NCI-H510A (cell line): ENCODE results near the gene SETDB2.

ENCODE experiments used
- DNase-seq: peaks from one replicate; lab custom pipeline; 2025; lab: John Stamatoyannopoulos, UW

Gene SETDB2, protein sequence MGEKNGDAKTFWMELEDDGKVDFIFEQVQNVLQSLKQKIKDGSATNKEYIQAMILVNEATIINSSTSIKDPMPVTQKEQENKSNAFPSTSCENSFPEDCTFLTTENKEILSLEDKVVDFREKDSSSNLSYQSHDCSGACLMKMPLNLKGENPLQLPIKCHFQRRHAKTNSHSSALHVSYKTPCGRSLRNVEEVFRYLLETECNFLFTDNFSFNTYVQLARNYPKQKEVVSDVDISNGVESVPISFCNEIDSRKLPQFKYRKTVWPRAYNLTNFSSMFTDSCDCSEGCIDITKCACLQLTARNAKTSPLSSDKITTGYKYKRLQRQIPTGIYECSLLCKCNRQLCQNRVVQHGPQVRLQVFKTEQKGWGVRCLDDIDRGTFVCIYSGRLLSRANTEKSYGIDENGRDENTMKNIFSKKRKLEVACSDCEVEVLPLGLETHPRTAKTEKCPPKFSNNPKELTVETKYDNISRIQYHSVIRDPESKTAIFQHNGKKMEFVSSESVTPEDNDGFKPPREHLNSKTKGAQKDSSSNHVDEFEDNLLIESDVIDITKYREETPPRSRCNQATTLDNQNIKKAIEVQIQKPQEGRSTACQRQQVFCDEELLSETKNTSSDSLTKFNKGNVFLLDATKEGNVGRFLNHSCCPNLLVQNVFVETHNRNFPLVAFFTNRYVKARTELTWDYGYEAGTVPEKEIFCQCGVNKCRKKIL

DNA sequence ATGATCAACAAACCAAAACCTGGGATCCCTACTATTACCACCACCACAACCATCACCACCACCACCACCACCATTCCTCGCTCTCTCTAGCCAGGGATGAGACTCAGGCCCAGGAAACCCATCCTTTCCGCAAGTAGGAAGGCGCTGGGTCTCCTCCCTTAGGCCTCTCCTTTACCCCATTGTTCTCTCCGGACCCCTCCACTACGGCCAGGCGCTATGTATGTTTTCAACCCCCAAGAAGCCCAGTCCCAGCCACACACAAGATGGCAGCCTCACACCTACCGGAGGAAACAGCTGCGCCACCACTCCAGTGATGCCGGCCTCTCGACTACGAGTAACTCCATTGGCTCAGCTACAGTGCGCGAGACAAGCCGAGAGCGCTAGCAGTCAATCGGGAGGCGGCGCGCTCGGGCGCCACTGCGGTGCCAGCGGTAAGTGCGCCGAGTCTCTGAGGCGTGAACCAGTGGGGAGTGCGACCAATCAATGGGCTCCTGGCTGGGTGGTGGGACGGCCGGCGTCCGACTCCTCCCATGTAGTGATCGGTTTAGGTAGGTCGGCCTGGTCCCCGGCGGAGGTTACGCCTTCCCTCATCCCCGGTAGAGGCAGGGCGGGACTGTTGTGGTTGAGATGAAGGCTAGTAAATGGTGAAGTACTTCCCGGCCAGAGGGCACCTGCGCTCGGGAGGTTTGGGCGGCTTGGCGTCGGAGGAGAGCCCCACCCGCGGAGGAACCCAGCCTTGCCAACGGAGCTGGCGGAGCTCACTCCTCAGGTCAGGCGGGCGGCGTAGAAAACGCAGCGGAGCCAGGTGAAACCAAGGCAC is at the start of gene SETDB2, which contains the start of gene CAB39L:
Gene SETDB2 (plus strand): TSS at position 571 of the 820 bp plus-strand sequence. CDS start 7,620 bp downstream, outside the sequence.
Gene CAB39L (minus strand): TSS at position 361 of the 820 bp plus-strand sequence. CDS start 61,154 bp downstream, outside the sequence.
- peak; percentile 93 for DNase-seq

DNA sequence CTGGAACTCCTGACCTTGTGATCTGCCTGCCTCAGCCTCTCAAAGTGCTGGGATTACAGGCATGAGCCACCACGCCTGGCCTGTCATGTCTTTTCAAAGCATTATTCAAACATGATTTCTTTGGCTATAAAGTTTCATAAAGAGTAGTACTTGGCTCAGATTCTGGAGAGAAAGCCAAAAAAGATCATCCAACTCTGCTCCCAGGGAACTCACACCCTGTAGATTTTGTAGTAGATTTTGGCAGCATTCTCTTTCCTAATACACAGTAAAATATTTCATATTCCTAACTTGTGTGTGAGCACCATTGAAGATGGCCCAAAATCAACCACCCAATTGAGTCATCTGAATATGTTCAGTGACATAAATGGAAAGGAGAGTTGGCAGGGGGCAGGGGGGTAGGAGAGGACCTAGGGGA is 48.6 kb upstream of the SETDB2 start:
- no peak for DNase-seq

DNA sequence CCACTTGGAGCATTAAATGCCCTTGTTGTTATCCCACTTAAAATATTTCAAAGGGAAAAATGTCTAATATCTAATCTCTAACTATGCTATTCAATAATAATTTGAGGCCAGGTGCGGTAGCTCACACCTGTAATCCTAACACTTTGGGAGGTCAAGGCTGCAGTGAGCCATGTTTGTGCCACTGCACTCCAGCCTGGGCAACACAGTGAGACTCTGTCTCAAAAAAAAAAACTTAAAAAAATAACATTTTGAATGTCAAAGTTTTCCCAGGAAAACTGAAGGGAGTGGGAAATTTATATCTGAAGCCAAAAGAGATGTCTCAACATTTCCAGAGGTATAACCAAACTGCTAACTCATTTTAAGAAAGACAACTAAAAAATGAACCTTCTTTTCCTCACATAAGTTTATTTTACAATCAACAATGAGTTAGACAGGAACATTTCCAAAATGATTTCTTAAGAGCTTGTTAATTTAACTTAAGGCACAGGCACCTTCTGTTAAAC is 48.1 kb upstream of the SETDB2 start:
- DNase-seq = no peak

DNA sequence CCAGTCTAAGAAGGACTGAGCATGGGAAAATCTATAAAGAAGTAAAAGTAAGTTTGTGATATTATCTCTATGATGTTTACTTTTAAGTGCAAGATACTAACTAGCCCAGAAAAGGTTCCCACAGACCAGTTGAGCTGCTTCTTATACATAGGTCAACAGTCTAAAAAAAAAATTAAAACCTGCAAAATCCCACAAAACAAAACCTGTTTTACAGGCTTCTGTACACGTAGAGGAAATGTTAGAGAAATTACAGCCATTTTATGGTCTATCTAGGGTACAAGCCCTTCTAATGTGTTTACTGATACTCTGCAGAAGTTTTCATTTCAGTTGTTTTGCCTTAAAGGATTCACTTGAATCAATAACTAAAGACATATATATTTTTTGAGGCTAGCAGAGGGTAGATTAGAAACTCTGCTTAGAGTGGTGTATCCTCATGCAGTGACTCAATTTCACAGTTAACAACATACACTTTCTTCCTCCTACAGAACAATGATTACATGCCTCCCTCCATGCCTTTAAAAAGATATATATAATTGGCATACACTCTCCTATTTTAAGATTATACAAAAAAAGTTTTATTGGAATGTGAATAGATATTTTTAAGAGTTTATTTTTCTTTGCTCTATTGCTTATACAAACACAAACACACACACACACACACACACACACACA is 44.1 kb upstream of the SETDB2 start:
- no peak for DNase-seq

DNA sequence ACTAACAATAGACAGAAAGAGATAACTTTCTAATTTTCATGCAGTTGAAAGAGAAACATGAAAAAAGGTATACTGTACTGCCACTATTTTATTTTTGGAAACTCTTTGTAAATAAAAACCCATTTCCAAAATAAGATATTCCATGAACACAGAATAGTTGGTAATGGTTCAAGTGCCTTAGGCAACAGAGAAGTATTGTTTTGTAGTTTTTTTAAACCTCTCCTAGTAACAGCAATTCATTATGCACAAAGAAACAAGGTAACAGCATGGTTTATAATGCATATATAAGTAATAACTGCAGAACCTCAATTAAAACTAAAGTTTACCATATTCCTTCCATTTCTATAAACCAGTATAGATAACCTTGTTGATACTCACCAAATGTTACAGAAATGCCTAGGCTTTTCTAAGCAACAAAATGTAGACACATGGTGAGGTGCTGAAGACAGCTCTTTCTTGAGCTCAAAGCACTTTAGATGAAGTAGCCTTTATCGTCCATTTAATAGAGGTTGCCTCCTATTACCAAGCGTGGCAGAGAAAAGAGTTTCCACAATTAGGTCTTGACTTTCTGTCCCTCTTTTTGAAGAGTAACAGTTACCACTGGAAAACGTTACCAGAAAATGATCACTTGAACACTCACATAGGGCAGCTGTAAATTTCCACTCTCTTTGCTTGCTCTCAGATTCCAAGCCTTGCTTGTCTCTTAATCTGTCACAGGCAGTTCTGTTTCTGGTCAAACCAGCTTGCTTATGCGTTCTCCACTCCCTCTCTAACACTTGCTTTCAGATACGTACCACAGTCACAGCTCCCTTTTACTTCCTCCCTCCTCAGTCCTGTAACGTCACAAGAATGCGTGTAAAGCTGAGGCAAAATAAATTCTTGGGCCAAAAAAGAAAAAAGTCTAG is 43.1 kb upstream of the SETDB2 start:
- peak; percentile 6 for DNase-seq

DNA sequence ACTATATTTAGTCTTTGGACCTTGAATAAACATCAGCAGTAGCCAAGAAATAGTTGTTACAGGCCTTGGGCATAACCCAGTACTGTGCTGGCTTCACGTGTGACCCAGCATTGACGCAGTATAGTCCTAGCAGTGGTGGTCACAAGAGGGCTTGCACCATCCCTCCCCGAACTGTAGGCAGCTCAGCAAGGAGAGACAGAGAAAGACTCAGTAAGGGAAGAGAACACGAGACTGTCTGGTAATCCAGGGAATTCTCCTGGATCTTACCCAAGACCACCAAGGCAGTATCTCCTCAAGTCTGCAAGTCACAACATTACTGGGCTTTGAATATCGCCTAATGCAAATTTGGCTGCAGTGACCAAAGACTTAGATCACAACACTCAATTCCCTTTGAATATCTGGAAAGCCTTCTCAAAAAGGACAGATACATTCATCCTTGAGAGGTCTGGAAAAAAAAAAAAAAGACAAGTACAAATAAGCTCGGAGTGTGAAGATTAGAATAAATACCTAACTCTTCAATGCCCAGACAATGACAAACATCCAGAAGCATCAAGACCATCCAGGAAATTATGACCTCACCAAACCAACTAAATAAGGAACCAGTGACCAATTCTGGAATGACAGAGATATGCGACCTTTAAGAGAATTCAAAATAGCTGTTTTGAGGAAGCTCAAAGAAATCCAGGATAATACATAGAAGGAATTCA is 39.9 kb upstream of the SETDB2 start:
- no peak for DNase-seq

DNA sequence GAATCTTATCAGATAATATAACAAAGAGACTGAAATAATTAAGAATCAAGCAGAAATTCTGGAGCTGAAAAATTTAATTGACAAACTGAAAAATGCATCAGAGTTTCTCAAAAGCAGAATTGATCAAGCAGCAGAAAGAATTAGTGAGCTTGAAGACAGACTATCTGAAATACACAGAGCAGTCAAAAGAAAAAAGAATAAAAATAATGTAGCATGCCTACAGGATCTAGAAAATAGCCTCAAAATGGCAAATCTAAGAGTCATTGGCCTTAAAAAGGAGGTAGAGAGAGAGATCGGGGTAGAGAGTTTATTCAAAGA is 39.4 kb upstream of the SETDB2 start:
- no peak for DNase-seq

DNA sequence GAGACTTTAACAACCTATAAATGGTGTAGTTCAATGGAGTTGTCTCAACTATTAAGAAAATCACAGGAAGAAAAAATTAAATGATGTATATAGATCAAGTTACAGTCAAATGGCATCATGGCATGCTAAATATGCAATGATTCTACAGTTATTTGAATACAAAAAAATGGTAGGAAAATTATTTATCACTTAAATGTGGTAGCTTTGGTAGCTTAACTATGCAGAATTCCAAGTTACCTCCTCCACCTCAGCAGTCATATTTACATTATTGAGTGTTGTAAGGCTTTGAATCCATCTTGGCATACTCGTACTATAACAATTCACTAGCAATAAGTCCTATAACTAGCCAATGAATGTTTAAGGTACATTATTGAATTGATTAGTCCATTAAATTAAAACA is 37.0 kb upstream of the SETDB2 start:
- no peak for DNase-seq

DNA sequence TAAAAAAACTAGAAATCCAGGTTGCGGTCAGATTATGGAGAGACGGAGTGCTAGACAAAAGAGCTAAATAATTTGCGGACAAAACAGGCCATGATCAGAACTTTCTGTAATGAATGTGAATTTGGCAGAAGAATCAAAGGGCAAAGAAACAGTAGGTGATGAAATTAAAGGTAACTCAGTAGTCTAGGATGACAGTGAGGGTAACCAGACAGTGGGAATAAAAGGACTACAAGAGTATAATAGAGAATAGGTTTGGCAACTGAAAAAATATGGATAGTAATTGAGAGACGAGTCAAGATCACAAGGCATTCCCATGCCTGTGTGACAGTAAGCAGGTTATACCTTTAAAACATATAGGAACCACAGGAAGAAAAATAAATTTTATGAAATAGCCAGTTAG is 36.1 kb upstream of the SETDB2 start:
- no peak for DNase-seq

DNA sequence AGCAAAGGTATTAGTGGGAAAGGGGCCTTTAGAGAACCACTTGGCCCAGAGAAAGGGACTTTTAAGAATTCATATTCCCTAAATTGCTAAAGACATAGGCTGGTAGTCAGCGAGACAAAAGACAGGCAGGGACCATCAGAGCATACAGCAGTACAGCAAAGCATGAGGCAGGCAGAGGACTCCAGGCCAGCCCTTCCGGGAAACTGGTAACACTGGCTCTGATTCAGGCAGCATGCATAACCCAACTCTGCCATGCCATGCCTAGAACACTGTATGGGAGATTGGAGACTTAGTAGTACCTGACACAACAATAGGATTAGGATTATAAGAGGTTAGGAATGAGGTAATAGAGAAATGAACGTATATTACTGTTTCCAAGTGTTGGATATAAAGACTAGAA is 35.1 kb upstream of the SETDB2 start:
- no peak for DNase-seq

DNA sequence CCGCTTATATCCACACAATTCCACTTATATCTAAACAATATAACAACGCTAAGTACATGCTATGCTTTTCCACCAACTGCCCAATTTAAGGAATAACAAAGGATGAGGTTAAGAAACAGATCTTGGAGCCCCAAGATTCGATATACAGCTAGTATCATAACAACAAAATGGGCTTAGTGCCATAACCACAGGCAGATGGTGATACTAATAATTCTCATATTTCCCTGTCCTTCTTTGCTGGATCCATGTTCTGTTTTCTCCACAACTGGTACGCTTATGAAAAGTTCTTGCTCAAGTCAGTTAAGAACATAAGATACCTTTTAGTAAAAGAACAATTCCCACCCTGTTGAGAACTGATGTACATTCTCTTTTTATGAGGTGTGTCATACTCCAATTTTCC is 34.1 kb upstream of the SETDB2 start:
- DNase-seq = no peak

DNA sequence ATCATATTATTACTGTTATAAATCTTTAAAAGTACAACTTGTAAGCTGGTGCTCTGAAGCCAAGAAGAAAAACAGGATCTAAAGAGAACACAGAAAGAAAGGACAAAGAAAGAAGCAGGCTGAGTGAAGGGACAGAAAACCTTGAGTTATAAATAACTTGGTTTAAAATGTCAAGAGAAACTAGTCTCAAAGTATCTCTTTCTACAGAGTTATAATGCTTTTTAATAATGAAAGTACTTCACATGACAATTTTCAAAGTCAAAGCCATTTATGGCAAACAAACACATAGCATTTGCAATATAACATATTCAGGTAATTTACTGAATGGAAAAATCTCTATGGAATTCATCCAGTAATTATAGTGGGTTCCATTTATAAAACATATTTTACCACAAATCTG is 33.6 kb upstream of the SETDB2 start:
- no peak for DNase-seq

DNA sequence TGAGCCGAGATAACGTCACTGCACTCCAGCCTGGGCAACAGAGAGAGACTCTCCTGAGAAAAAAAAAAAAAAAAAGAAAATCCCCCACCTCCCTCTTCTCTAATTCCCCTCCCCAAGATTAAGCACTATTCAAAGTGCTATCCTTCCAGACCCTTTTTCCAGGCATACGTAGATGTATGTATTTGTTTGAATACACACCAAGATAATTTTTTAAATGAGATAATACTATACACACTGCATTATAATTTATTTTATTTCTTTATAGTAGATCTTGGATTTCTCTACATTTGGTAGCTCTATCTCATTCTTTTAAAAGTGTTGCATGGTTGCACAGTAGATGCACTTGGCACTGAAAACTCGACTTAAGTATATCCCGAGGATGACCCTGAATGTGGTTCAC is 32.7 kb upstream of the SETDB2 start:
- no peak for DNase-seq

DNA sequence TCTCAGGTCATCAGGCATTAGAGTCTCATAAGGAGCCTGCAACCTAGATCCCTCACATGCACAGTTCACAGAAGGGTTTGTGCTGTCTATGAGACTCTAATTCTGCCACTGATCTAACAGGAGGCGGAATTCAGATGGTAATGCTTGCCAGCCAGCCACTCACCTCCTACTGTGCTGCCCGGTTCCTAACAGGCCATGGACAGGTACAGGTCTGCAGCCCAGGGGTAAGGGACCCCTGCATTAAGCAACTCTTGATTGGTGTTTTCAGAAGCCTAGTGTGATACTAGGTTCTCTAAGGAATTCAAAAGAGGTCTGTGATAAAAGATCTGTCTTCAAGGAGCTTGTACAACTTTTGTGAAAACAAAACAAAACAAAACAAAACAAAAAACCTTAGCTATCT is 31.3 kb upstream of the SETDB2 start:
- no peak for DNase-seq

DNA sequence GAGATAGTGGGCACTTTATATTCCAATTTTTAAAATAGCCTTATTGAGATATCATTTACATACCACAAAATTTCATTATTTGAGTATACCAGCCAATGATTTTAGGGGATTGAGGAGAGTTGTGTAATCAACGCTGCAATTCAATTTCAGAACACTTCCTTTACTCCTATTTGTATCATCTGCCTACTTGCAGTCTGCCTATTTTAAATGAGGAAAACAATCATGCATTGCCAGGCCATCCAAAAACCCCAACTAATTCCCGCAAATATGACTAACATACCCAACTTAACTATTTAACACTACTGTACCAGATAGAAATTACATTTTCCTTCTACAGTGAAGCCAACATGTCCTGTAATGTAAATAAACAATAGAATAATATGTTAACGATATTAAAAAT is 26.9 kb upstream of the SETDB2 start:
- no peak for DNase-seq

DNA sequence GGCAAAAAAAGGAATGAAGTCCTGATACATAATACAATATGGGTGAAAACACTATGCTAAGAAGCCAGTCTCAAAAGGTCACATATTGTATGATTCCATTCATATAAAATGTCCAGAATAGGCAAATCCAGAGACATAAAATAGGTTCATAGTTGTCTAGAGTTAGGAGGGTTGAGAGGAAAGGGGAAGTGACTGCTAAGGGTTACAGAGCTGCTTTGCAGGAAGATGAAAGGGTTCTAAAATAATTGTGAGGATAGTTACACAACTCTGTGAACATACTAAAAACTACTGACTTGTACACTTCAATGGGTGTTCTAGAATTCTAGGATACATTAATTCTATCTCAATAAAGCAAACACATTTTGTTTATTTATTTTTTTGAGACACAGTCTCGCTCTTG is 25.9 kb upstream of the SETDB2 start:
- no peak for DNase-seq

DNA sequence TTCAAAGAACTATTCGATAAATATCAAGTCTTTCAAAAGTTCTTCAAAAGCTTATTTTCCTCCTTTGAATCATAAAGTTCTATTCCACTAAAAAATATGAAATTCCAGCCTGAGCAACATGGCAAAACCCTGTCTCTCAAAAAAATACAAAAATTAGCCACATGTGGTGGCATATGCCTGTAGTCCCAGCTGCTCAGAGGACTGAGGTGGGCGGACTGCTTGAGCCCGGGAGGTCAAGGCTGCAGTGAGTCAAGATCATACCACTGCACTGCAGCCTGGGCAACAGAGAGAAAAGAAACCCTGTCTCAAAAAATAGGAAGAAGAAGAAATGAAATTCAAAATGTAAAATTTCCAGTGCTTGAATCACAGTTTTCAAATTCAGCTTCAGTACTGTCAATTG is 24.8 kb upstream of the SETDB2 start:
- DNase-seq = no peak

DNA sequence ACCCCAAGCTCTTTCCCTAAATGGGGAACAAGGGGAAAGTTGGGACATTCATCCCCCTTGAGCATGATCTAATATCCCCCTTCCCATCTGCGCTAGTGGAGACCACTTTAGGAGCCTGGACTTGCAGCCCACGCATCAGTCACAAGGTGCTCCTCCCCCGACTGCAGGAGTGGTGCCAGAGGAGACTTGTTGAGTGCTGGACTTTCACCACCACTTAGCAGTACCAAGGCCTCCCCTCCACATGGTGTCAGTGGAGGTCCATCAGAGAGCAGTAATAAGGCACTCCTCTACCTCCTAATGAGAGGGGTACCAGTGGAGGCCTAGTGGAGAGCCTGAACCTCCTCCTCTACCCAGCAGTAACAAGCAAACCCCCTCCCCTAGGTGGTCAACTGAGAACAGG is 22.7 kb upstream of the SETDB2 start:
- DNase-seq = no peak

DNA sequence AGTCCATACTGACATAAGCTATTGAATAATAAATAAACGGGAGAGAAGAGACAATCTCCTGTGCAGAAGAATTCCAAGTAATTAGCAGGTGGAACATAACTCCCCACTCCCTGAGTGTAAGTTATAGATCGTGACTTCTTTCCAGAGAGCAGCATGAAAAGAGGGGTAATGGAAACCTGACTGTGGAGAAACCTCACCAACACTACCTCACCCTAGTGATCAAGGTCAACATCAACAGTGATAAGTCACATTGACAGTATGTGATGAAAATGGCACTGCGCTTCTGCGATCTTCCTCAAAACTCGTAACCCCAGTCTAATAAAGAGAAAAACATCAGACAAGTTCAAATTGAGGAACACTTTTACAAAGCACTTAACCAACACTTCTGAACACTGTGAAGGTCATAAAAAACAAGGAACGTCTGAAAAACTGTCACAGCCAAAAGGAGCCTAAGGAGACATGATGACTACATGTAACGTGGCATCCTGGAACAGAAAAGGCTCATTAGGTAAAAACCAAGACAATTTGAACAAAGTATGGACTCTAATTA is 20.0 kb upstream of the SETDB2 start:
- no peak for DNase-seq
